Activated gamma-delta T cell treated with Interleukin-2 at 50 U/mL for 16 hours (primary cell): Measurements from ENCODE around the gene COL6A2.
"Not testable (repeated sequence)": the region's sequence is repeated elsewhere in the genome, so short reads cannot be mapped to it uniquely, and the experiment has no call there.

Experiments
- DNase-seq: peaks from one replicate; pipeline ENCODE4 v3.0.0-alpha.2; 2020

Gene COL6A2

DNA sequence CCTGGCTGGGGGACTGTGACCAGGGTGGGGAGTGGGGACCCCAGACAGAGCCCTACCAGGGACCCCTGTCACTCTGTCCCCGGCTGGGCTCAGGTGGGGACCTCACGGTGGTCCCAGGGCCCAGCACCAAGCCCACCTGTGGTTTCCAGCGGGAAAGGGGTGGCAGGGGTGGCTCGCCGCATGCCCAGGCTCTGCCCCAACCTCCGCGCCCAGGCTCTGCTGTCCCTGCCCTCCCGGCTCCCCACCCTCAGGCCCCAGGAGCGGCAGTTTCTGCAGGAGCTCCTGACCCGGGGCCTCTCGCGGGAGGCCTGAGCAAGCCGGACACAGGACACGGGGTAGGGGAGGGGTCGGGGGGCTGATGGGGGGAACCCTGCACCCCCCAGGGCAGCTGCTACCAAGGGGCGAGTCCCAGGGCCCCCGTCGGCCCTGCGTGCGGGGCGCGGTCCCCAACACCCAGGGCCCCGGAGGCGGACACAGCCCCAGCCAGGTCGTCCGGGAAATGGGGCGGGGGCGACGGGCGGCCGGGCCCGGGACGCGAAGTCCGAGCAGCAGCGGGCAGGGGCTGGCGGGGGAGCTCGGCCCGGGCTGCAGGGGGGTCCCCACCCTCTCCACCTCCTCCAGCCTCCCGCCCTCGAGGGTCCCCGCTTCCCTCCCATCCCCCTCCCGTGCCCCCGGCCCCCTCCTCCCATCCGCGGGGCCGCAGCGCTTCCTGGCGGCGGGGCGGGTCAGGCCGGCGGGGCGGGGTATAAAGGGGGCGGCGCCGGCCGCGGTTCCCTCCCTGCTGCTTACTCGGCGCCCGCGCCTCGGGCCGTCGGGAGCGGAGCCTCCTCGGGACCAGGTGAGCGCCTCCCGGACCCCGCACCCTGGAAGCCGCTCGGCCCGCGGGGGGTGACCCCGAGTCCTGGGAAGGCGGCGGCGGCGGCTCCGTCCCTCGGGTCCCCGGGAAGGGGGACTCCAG lies at the start of gene COL6A2:
COL6A2 (plus strand) TSS at position 777 of the 958 bp plus-strand sequence.
- peak; percentile 39 for DNase-seq

GRCh38 chr21:46048926-46049889 lies 48.7 kb upstream of the COL6A2 start:
- no peak for DNase-seq

DNA sequence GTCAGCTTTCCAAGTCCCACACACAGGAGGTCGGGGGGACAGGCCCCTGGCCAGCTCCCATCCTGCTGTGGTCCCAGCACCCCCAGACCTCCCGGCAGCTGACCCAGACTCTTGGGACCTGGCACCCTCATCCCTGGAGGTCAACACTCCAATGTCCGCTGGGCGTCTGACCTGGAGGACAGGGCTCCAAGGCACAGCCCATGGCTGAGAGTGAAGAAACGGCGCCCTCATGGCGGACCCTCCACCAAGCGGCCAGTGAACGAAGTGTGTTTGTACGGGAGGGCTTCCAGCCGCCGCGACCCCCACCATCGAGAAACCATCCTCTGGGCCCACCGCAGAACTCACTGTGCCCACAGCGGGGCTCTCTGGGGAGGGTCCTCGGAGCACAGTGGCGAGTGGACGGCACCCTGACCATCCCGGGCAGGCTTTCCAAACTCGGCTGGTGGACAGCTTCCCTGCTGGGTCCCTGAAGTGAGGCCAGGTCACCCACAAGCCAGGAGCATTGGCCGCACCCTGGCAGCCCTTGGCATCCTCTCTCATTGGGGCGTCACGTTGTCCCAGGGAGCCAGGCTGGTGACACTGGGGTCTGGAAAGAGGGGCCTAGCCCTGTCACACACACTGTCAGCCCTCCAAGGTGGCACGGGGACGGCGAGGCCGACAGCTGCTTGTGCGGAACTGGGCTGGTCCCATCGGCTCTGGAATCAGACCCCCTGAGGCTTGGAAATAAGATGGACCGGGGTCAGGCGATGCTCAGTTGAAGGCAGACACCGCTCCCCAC lies 47.8 kb upstream of the COL6A2 start:
- DNase-seq: no peak

DNA sequence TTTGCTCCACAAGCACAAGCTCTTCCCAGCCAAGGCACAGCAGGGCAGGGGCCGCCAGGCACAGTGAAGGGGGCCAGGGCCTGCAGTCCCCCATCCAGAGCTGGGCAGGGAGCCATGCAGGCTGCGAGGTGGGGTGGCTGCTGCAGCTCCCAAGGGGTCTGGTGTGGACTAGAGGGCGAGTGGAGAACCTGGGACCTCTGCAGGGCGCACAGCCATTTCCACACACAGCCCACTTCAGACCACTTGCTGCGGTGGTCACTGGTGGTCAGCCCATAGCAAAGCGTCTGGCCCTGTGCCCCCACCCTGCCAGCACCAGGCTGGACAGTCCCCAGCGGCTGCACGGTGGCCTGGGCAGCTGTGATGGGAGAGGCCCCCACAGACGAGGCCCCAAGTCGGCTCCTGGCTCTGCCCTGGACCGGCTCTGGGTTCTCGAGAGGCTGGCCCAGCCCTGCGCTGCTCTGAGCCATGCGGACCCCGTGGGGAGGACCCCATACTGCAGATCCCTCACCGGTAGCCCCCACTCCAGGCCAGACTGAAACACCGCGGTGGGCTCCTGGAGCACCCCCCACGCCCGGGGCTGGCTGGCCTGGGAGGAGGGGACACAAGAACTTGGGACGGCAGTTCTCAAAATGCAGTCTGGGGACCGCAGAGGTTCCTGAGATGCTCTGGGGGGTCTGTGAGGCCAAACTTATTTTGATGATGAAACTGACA lies 47.1 kb upstream of the COL6A2 start:
- no peak for DNase-seq

DNA sequence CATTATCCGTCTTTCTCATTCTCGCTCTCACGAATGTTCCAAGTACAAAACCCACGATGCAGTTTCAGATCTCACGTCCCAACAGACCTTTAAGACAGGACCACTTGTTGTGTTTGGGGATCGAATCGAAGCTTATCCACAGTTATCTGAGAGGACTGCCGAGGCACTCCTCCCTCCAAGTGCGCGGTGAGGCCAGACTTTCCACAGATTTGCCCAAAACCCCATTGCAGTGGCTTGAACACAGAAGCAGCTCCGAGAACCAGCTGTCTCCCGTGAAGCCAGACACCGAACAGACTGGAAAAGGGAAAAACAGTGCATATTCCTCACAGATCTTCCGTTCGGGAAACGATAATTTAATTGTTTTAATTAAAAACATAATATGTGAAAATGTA lies 46.5 kb upstream of the COL6A2 start:
- no peak for DNase-seq

GRCh38 chr21:46051821-46052675 lies 45.9 kb upstream of the COL6A2 start:
- DNase-seq: no peak

DNA sequence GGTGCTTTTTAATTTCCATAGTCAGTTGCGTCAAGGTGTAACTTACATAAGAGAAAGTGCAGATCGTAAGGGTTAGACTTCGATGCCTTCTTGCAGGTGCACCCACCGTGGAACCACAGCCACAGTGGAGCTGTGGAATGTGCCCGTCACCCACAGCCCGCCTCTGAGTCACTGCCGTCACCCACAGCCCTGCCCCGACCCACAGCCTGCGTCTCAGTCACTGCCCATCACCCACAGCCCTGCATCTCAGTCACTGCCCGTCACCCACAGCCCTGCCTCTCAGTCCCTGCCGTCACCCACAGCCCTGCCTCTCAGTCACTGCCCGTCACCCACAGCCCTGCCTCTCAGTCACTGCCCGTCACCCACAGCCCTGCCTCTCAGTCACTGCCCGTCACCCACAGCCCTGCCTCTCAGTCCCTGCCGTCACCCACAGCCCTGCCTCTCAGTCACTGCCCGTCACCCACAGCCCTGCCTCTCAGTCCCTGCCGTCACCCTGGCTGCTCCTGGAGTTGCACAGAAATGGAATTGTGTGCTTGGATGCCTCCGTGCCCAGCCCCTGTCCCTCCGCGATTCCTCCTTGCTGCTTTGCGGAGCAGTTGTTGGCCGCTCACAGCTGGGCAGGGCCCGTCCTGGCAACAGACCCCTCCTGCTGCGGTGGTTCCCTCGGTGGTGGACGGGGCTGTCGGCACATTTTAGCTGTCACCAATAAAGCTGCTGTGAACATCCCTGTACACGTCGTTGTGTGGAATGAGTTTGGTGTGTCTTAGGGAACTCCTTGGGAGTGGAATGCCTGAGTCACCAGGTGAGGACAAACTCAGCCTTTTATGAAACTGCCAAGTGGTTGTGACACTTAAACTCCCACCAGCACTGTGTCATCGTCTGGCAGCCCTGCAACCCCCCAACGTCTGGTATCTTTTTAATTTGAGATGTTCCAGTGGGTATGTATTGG lies 44.9 kb upstream of the COL6A2 start:
- peak; percentile 24 for DNase-seq

DNA sequence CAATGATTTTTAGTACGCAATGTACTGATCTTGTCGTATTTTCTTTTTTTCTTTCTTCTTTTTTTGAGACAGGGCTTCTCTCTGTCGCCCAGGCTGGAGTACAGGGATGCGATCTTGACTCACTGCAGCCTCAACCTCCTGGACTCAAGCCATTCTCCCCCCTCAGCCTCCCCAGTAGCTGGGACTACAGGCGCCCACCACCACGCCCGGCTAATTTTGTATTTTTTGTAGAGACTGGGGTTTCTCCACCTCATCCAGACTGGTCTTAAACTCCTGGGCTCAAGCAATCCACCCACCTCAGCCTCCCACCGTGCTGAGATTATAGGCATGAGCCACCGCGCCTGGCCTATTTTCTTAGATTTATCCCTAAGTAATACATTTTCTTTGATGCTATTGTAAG lies 43.9 kb upstream of the COL6A2 start:
- no peak for DNase-seq

DNA sequence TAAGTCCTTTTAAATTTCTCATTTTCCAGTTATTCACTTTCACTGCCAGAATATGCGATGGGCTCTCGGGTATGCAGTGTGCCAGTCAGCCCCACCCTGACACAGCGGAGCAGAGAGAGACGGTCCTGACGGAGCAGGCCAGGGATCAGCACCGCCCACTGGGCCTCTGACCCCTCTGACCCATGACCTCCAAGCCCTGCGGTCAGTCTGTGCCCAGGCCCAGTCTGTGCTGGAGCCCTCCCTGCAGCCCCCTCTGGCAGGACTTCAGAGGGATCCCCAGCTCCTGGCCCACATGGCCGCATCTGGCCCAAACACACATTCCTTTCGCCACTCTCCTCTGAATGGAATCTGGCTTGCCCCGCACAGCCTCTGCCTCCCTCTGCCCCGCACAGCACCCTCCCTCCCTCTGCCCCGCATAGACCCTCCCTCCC lies 43.4 kb upstream of the COL6A2 start:
- no peak for DNase-seq

DNA sequence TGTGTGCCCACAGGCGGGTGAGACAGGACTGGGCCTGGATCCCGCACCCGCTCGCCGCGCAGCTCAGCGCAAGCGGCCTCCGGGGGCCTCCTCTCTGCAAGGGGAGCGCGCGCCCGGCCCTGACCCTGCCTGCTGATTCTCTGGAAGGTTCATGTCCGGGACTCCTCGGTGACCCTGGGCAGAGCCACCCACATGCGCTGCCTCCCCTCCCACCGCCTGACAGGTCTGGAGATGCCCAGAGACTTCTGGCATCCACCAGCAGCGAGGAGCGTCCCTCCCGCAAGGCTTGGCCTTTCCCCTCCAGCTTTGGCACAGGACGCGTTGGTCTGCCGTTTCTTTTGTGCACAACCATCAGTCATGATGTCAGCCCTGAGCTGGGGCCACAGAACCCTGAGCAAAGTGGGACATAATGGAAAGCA lies 42.0 kb upstream of the COL6A2 start:
- no peak for DNase-seq

- no peak for DNase-seq
These were observed 41.4 kb upstream of the COL6A2 start for GRCh38 chr21:46056450-46056903.

DNA sequence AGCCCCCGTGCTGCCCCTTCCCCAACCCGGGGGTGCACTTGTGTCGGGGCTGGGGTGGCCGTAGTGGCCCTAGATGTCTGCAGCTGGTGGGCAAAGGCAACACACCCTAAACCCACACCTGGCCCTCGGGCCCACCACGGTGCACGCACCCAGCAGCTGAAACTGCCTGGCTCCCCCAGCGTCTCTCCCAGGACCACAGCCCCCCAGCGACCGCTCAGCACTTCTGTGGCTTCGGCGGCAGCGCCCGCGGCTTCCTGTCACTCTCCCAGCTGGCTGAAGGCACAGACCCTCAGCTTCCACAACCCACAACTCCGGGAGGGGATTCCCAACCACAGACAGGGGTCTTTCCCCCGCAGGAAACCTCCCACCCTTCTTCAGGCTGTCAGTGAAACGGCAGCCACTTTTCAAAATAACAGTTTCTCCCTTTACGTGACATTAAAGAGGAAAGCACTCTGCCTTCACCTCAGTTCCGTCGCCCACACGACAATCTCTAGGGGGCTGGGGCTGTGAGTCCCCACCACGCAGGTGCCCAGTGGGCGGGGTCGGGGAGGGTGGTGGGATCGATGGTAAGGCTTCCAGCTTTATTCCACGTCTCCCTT lies 40.7 kb upstream of the COL6A2 start:
- DNase-seq: no peak

GRCh38 chr21:46057710-46058241 lies 40.1 kb upstream of the COL6A2 start:
- DNase-seq: no peak

DNA sequence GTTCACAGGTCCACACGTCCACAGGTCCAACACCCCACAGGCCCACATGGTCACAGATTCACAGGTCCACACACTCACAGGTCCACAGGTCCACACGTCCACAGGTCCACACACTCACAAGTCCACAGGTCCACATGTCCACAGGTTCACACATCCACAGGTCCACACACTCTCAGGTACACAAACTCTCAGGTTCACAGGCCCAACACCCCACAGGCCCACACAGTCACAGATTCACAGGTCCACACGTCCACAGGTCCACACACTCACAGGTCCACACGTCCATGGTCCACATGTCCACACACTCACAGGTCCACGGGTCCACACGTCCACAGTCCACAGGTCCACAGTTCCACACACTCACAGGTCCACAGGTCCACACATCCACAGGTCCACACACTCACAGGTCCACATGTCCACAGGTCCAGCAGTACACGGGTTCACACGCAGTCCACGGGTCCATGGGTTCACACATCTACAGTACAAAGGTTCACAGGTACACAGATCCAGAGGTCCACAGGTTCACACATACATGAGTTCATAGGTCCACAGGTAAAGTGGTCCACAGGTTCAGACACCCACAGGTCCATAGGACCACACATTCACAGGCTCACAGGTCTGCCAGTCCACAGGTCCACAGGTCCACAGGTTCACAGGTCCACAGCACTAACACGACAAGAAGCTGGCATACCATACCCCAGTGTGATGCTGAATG lies 39.3 kb upstream of the COL6A2 start:
- no peak for DNase-seq

DNA sequence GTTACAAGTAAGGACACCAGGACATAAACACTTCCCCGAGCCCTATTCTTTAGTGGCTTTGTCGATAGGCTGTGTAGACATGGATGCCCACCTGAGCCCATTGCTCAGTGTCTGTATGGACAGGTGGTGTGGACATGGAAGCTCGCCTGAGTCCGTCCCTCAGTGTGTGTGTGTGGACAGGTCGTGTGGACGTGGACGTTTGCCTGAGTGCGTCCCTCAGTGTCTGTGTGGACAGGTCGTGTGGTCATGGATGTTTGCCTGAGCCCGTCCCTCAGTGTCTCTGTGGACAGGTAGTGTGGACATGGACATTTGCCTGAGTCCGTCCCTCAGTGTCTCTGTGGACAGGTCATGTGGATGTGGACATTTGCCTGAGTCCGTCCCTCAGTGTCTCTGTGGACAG lies 38.7 kb upstream of the COL6A2 start:
- DNase-seq: no peak

DNA sequence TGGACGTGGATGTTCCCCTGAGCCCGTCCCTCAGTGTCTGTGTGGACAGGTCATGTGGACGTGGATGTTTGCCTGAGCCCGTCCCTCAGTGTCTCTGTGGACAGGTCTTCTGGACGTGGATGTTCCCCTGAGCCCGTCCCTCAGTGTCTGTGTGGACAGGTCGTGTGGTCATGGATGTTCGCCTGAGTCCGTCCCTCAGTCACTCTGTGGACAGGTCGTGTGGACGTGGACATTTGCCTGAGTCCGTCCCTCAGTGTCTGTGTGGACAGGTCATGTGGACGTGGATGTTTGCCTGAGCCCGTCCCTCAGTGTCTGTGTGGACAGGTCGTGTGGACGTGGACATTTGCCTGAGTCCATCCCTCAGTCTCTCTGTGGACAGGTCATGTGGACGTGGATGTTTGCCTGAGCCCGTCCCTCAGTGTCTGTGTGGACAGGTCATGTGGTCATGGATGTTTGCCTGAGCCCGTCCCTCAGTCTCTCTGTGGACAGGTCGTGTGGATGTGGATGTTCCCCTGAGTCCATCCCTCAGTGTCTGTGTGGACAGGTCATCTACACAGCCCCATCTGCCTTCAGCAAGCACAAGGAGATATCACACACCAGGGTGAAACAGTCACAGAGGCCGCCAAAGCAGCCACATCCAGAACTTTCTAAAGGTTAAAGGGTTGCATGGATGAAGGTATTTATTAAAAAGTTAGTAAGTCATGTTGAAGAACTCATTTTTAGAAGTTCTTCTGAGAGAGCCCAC lies 38.0 kb upstream of the COL6A2 start:
- not testable (repeated sequence) for DNase-seq

DNA sequence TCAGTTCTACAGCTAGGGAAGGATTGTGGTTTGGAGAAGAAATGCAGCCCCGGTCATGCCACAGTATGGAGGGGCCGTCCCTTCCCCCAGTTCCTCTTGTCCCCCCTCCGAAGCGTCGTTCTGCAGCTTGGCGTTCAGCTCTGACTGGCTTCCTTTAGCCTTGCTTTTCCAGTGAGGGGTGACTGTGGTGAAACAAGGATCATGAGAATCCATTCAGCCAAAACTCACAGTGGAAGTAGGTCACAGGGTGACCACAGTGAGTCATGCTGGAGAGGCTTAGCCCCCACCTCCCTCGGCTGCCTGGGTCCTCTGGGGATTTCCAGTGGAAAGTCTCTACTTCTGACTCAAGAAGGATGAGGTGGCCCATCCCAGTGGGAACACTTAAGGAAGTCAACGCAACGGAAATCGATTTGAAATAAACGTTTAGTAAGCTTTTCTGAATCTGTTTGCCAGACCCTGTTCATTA lies 37.3 kb upstream of the COL6A2 start:
- DNase-seq: no peak
